Ishikawa (cell line): ENCODE results near the gene OAT.

Source experiments
- CEBPB ChIP-seq: IDR thresholded peaks from 2 replicates; pipeline ENCODE4 v1.6.1; 2012
- CREB1 ChIP-seq: IDR thresholded peaks from 2 replicates; pipeline ENCODE4 v1.6.1; 2012; ENCODE audit warnings: low read depth
- EGR1 ChIP-seq: IDR thresholded peaks from 2 replicates; pipeline ENCODE4 v1.6.1; 2012
- EP300 ChIP-seq: IDR thresholded peaks from 2 replicates; pipeline ENCODE4 v1.6.1; 2012; ENCODE audit warnings: borderline replicate concordance
- FOXM1 ChIP-seq: IDR thresholded peaks from 2 replicates; pipeline ENCODE4 v1.6.1; 2012; ENCODE audit warnings: low read depth, borderline replicate concordance
- REST ChIP-seq: IDR thresholded peaks from 2 replicates; pipeline ENCODE4 v1.6.1; 2012; ENCODE audit warnings: low read depth, mild to moderate bottlenecking
- TAF1 ChIP-seq: IDR thresholded peaks from 2 replicates; pipeline ENCODE4 v1.6.1; 2012; ENCODE audit warnings: low read depth, mild to moderate bottlenecking
- TCF12 ChIP-seq: IDR thresholded peaks from 2 replicates; pipeline ENCODE4 v1.6.1; 2012; ENCODE audit warnings: low read depth
- TEAD4 ChIP-seq: IDR thresholded peaks from 2 replicates; pipeline ENCODE4 v1.6.1; 2012
- USF1 ChIP-seq: IDR thresholded peaks from 2 replicates; pipeline ENCODE4 v1.6.1; 2012
- YY1 ChIP-seq: IDR thresholded peaks from 2 replicates; pipeline ENCODE4 v1.6.1; 2012; ENCODE audit warnings: low read depth

- TF ChIP-seq CREB1 (no peak), EGR1 (no peak), REST (no peak), TAF1 (no peak), USF1 (no peak), TEAD4 (0 out of 2 replicates have a peak, but pooled peaks have one; percentile 20), CEBPB (no peak), EP300 (no peak), FOXM1 (no peak), TCF12 (no peak), YY1 (no peak)
These were observed 15.2 kb downstream of the OAT start for GRCh38 chr10:124403548-124403947.
